ENCODE results near the gene ARPC1B.
"Not testable (repeated sequence)": the region's sequence is repeated elsewhere in the genome, so short reads cannot be mapped to it uniquely, and the experiment has no call there.

ARPC1B gene

DNA sequence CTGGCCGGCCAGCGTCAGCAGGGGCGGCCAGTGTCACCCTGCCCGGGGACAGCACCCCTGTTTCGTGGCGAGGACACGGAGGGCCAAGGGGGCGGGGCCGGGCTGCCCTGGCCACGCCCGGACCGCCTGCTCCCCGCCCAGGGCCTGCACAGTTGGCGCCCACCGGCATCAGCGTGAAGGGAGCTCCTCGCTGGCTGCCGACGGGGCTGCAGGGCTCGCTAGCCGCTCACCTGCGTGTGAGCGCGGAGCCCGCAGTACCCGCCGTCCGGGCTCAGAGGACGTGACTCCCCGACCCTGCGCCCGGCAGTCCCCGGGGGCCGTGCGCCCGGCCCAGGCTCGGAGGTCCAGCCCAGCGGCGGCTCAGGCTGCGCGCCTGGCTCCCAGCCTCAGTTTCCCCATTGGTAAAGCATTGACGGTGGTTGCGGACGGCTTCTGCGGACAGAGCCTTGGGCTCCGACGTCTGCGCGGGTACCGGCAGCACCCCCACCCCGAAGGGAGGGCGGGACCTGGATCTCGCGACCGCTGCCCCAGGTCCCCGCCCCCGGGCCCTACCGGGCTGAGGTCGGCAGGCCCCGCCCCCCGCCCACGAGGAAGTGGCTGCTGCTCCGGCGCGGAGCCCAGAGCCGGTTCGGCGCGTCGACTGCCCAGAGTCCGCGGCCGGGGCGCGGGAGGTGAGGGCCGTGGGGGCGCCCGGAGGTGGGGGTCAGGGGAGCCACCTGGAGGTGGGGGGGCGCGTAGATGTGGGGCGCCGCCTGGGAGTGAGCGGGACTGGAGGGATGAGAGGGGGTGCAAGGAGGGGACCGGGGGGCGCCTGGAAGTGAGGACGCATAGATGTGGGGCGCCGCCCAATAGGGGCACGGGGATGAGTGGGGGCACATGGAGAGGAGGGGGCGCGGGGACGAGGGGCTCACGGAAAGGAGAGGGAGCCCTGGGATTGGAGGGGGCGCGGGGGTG, at the start of gene ARPC1B:
TSS of gene ARPC1B (plus strand) at position 620 of the 954 bp plus-strand sequence. CDS start 10,985 bp downstream, outside the sequence.
- peak; percentile 87 to 88 for DNase-seq

DNA sequence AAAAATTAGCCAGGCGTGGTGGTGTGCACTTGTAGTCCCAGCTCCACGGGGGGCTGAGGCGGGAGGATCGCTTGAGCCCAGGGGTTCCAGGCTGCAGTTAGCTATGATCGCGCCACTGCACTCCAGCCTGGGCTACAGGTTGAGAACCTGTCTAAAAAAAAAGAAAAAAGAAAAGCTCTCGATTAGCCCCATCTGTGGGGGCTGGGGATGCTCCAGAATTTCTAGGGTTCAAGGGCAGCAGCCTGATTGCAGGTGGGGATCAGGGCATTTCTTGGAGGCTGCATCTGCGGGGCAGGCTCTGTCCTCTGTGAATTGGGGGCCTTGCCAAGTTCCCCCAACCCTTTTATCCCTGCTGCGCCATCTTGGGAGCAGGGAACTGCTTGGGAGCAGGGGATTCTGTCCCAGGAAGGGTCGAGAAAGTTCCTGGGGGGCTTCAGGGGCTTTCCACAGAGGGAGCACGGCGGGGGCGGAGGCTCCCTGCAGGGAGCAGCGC, 49.5 kb upstream of the ARPC1B start:
- no peak for DNase-seq

DNA sequence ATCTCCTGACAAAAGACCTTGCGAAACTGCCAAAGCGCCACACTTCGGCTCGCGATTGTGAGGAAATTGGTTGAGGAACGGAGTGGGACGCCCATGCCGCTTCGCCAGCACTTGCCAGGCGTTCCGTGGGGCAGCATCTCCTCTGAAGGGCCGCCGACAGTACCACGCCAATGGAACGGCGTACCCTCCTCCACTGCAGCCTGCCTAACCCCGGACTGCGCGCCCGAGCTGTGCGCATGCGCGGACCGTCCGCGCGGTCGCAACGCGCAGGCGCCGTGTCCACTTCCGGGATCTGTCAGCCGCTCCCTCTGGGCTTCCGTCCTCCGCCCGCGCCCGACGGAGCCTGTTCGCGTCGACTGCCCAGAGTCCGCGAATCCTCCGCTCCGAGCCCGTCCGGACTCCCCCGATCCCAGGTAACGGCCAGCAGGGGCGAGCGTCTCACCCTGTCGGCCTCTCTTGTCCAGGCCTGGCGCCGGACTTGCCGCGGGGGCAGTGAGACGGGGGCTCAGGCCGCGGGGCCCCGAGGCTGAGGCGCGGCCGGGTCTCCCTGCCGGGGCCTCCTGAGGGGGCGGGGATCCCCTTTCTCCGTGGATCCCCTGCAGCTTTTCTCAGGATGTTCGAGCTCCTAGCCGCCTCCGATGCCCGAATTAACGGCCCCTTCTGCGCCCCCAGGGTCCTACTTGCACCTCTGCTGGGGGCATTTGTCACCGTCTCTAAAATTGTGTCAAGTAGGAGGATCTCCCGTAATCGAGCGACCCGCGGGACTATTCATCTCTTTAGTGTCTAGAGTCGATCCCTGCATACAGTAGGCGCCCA, 48.7 kb upstream of the ARPC1B start, which contains the start of gene ARPC1A:
TSS of gene ARPC1A (plus strand) at position 307 of the 816 bp plus-strand sequence. CDS start 7,456 bp downstream, outside the sequence.
- peak; percentile 87 to 96 for DNase-seq

DNA sequence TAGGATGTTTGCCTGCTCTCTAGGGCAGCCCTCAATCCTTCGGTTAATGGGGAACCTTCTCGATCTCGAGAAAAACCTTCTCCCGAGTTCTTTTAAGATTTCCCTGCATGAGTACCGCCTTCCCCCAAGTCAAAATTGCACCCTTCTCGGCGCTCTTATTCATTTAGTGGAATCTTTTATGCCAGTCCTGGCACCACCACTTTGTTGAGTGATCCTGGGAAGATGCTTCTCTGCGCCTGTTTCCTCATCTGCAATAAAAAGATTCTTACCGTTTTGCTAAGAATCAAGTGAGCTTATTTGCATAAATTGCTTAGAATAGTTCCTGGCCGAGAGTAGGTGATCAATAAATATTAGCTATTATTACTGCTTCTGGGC, 48.1 kb upstream of the ARPC1B start:
- DNase-seq = peak in 1 of 2 donors; percentile 8

DNA sequence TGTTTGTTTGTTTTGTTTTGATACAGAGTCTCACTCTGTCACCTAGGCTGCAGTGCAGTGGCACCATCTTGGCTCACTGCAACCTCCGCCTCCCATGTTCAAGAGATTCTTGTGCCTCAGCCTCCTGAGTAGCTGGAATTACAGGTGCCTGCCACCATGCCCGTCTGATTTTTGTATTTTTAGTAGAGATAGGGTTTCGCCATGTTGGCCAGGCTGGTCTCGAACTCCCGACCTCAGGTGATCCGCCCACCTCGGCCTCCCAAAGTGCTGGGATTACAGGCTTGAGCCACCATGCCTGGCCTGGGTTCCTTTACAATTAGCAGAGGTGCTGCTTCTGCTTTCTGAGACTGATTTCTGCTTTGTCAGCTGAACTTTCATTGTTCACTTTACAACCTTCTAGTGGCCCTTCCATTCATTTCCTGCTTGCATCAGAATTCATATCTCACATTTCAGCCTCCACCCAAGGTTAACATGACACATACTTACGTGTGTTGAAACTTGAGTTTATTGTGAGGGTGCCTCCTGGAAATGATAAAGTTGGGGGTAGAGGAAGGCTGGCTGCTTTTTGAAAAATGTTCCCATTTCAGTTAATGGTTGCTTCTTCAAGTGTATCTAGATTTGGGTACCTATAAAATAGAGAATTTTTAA, 44.1 kb upstream of the ARPC1B start:
- peak; percentile 63 to 64 for DNase-seq

DNA sequence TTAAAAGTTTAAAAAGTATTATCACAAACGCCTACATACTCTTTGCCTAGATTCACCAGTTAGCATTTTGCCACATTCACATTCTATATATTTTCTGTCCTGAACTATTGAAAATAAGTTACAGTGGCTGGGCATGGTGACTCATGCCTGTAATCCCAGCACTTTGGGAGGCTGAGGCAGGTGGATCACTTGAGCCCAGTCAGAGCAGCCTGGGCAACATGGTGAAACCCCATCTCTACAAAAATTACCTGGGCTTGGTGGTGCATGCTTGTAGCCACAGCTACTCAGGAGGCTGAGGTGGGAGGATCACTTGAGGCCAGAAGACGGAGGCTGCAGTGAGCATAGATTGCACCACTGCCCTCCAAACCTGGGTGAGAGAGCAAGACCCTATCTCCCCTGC, 43.5 kb upstream of the ARPC1B start:
- no peak for DNase-seq

DNA sequence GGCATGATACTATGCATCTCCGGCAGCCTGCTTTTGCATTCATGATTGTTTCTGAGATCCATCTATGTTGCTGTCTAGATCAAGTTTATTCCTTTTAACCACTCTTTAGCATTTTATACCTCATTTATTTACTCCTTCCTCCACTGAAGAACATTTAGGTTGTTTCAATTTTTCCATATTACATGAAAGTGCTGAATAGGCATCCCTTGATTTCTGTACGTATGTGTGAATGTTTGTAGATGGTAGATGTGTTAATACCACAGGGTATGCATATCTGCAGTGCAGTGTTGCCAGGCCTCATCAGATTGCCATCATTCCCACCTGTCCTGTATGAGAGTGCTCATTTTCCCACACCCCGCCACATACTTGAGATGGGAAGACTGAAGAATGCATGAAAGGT, 34.9 kb upstream of the ARPC1B start:
- no peak for DNase-seq

DNA sequence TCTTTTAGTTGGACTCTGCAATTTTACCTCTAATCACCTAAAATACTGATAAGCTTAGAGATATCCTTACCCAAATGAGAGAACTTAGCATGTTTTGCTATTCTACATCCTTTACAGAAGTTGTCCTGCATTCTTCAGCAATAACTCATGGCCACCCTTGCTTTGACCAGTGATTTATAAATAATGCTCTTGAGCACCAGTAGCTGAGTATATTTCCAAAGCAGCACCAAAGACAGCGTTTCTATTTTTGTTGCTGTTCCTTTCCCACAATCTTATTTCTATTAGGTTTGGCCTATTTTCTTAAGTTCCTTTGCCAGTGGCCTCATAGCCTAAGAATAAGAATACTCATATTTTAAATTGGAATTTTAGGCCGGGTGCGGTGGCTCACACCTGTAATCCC, 33.9 kb upstream of the ARPC1B start:
- DNase-seq = no peak

DNA sequence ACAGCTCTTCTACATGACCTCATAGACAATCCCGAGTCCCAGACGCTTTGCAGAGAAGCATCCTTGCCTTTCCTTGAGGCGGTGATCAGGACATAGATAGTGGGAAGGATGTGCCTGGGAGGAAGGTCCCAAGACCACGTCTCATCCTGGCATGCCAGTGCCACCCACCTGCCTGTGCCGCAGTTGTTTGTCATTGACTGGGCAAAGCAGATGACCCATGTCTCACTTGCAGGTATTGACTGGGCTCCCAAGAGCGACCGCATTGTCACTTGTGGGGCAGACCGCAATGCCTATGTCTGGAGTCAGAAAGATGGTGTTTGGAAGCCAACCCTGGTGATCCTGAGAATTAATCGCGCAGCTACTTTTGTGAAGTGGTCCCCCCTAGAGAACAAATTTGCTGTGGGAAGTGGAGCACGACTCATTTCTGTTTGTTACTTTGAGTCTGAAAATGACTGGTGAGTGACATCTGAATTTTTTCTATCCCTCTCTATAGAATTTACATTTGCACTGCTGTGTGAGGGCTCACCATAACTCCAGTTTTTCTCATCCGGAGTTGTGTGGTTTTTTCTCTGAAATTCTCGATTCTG, 30.4 kb upstream of the ARPC1B start:
- no peak for DNase-seq

DNA sequence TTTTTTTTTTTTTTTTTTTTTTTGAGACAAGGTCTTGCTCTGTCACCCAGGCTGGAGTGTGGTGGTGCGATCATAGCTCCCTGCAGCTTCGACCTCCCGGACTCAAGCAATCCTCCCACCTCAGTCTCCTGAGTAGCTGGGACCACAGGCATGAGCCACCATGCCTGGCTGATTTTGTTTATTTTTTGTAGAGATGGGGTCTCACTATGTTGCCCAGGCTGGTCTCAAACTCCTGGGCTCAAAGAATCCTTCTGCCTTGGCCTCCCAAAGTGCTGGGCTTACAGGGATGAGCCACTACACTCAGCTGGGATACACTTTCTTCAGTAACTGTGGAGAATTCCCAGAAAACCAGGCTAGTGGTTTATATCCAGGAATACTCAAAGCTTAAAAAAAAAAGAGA, 23.9 kb upstream of the ARPC1B start:
- not testable (repeated sequence) for DNase-seq

DNA sequence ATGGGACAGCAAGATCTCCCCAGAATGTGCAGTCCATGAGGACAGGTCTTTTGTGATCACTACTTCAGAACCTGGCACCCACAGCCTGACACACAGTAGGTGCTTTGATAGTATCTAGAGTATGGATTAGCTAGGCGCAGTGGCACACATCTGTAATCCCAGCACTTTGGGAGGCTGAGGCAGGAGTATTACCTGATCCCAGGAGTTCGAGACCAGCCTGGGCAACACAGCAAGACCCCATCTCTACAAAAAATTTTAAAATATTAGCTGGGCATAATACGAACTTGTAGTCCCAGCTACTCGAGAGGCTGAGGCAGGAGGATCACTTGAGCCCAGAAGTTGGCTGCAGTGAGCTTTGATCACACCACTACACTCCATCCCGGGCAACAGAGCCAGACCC, 22.3 kb upstream of the ARPC1B start:
- DNase-seq = no peak

DNA sequence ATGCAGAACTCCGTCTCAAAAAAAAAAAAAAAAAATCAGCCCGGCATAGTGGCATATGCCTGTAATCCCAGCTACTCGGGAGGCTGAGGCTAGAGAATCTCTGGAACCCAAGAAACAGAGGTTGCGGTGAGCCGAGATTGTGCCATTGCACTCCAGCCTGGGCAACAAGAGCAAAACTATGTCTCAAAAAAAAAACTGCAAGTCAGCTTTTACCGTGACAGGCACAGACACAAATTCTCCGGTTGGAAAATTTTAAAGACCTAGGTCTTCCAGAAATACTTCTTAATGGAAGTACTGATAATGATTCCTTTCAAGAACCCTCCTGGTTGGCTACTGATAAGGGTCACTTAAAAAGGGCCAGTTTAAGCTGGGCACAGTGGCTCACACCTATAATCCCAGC, 19.4 kb upstream of the ARPC1B start:
- no peak for DNase-seq

DNA sequence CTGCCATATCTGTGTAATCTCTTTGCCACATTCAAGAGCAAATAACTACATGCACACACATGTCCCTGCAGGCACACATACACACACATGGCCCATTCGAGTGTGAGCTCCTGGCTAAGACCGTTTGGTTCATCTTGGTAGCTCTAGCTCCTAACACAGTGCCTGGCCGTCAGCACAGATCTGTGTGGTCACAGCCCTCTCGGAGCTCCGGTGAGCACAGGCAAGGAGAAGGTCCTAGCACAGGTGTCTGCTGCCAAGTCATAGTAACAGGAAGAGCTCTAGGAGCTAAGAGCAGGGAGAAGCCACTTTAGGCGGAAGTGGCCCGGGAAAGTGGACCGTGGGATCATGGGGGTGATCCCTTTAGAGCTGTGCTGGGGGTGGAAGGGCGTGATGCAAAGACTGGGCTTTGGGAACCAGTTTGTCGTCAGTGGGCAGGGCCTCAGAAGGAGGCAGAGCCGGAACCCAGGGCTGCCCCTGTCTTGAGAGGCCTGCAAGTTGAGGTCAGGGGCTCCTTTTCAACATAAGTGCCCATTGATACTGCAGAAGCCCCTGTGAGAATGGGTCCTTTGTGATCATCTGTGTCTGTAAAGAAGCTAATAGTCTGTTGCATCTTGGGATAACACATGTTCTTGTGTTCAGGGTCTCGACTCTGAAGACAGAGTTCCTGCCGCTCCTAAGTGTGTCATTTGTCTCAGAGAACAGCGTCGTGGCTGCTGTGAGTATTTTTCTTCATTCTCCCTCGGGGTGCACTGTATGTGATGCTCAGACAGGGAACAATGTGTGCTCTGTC, 16.6 kb upstream of the ARPC1B start:
- DNase-seq = no peak

DNA sequence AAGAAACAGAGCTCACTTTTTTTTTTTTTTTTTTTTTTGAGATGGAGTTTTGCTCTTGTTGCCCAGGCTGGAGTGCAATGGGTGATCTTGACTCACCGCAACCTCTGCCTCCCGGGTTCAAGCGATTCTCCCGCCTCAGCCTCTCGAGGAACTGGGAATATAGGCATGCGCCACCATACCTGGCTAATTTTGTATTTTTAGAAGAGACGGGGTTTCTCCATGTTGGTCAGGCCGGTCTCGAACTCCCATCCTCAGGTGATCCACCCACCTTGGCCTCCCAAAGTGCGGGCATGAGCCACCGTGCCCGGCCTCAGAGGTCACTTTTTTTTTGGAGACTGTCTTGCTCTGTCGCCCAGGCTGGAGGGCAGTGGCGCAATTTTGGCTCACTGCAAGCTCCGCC, 16.0 kb upstream of the ARPC1B start:
- DNase-seq = not testable (repeated sequence)

DNA sequence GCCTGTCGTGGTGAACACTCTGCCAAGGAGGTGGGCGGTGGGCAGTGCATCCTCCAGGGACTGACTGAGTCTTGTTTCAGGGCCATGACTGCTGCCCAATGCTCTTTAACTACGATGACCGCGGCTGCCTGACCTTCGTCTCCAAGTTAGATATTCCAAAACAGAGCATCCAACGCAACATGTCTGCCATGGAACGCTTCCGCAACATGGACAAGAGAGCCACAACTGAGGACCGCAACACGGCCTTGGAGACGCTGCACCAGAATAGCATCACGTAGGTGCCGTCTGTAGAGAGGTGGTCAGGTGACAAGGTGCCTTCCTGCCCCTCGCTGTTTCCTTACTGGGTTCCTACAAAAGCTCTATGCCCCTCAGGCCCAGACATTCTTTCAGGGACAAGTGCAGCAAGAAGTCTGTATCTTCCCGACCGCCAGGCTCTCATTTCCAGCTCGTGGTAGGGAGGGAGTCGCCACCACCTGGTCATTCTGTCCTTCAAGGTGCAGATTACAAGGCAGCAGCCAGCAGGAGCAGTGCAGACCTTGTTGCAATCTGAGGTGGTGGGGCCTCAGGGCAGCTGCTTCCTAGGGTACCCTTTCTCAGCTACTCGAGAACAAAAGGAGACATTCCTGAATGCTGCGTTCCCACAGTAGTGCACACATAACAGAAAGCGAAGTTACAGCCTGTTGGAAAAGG, 14.9 kb upstream of the ARPC1B start:
- DNase-seq = no peak

DNA sequence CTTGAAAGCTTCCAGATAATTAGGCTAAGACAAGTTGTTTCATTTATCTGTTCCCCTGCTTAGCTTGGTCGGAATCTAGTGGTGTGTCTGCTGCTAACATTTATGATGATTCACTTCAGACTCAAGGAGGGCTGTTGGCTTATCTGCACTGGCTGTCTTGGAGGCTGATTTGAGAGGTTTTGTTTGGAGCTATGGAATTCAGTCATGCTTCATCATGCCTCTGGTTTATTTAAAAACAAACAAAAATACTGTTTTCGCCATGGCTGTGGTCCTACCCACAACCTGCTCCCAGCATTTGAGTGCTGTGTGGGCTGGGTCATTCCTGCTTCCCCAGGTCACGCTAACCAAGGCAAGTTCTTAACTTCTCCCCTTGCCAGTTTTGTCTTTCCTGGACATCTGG, 11.7 kb upstream of the ARPC1B start:
- DNase-seq = no peak

DNA sequence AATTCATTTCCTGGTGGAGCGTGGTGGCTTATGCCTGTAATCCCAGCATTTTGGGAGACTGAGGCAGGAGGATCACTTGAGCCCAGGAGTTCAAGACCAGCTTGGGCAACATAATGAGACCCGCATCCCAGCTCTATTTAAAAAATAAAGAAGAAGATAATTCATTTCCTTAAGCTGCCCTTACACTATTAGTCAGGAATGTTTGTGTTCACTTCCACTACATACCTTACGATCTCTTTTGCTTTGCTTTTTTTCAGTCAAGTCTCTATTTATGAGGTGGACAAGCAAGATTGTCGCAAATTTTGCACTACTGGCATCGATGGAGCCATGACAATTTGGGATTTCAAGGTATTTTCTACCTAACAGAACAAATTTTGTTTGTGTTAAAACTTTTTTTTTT, 11.2 kb upstream of the ARPC1B start:
- no peak for DNase-seq

DNA sequence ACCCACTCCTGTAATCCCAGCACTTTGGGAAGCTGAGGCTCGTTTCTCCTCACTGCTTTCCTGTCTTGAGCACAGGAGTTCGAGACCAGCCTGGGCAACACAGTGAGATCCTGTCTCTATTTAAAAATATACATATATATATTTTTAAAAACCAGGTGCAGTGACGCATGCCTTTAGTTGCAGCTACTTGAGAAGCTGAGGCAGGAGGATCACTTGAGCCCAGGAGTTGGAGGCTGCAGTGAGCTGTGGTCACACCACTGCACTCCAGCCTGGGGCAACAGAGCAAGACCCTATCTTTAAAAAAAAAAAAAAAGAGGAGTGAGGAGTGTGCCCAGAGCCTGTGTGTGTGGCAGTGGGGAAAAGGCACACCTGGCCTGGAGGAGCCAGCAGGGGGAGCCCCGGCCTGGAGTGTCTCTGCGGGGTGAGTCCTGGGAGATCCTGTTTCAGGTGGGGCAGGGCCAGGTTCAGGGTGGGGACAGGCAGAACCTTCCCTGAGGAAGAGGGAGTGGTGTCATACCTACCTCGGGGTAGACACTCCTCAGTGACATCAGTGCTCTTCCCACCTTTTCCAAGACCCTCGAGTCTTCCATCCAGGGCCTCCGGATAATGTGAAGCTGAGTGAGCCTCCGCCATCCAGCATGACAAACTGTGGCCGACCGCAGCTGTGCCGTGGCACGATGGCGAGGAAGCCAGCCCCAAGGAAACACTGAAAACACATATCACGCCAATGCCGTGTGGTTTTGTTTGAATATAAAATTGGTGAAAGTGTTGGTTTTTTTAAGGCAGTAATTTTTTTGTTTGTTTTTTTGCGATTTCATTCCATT, 9.0 kb upstream of the ARPC1B start:
- peak in 1 of 2 donors; percentile 24 for DNase-seq

DNA sequence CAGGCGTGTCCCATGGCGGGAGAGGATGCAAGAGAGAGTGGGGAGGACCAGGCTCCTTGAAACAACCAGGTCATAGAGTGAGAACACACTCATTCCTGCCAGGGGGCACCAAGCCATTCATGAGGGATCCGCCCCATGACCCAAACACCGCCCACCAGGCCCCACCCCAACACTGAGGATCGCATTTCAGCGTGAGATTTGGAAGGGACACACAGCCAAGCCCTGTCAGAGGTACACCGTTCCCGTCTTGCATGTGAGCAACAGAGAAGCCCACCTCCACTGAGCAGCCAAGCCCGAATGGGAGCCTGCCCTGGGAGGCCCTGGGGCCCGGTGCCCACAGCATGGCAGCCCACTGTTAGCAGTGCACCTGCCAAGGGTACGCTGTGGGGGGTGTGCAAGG, 7.9 kb upstream of the ARPC1B start:
- no peak for DNase-seq

DNA sequence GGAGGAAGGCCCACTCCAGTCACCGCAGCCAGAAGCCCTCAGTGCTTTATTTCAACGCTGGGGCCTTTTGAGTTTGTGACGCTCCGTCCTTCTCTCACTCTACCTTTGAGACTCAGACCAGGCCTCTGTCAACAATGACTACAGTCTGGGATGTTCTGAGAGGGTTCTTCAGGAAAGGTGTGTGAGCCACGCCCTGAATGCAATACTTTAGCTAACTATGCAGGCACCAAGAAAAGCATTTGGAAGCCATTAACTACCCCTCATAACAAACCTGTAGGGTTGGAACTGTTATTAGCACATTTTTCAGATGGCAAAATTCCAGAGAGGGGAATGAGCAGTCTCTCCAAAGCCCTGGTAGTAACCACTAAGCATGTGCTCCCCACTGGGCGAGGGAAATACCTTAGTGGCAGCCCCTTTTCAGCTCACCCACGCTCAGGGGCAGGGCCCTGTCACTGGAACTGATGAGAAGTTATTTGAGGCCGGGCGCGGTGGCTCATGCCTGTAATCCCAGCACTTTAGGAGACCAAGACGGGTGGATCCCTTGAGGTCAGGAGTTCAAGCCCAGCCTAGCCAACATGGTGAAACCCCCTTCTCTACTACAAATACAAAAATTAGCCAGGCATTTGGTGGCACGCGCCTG, 5.7 kb upstream of the ARPC1B start:
- DNase-seq = no peak
